Nucleus accumbens (tissue), 56 donors: Measurements from ENCODE around the gene BGLAP.

Experiments
- DNase-seq, 56 donors: peaks; one replicate each; lab custom pipeline; 2025; lab: John Stamatoyannopoulos, UW

Gene BGLAP

DNA sequence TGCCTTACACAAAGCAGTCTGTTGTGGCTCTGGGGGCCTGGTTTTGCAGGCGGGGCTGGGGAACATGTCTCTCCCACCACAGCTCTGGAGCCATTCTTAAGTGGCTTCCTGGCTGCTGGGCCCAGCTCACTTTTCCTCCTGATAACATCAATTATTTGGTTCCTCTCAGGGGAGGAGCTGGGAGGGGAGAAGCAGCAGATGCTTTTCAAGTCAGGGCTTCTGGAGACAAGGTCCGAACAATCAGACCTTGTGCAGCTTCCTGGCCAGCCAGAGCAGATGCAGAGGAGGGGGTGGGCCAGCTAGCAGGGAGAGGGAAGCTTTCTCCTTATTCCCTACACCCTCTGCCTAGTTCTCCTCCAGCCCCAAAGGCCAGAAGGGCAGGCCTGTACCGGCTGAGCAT is 9.5 kb downstream of the BGLAP start:
- DNase-seq: peak in 6 of 56 donors; percentile 23 to 43 (median 36)

DNA sequence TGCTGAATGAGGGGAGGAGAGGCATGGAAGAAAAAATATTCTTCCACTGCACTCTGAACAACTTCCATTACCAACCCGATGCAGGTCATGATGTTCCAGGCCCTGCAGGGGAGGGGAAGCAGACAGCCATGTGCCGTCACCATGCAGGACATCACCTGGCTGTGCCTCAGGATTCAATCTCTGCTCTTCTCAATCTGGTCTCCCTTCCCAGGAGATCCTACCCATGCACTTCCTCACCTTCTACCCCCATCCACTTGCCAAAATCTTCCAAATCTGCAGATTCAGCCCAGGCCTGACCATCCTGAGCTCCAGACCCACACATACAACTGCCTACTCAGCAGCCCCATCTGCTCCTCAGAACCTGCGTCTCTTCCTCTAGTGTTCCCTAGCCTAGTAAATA is 11.7 kb downstream of the BGLAP start:
- DNase-seq: no peak

DNA sequence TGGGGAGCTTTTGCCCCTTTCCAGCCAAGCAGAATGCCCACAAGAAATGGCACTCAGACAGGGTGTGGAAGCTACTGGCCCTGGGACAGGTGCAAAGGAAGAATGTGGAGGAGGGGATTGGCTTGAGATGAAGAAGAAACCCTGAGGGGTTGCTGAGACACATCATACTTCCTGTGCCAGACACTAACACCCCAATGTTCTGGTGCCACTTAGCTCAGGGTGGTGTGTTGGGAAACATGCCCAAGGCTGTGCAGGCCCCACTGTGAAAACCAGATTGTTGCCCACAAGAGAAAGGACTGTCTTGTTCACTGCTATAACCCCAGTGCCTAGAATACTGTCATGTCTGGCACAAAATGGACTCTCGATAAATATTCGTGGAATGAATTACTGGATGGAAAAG is 15.7 kb downstream of the BGLAP start:
- DNase-seq: peak in 1 of 56 donors; percentile 7

DNA sequence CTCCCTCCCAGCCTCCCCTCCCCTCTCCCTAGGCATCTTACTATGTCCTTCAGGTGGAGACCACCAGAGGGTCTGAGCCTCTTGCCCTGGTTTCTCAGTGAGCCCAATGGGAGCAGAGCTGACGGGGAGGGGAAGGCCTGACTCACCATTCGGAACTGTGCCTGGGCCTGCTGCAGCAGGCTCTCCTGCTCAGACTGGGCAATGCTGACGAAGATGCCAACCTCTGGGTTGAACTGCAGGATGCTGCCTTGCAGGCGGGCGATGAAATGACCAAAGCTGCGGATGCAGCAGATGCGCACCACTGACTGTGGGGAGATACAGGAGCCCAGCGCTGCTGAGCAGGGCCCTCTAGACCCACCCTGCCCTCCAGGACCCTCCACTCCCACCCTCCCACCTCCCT is 16.9 kb downstream of the BGLAP start:
- no peak for DNase-seq

DNA sequence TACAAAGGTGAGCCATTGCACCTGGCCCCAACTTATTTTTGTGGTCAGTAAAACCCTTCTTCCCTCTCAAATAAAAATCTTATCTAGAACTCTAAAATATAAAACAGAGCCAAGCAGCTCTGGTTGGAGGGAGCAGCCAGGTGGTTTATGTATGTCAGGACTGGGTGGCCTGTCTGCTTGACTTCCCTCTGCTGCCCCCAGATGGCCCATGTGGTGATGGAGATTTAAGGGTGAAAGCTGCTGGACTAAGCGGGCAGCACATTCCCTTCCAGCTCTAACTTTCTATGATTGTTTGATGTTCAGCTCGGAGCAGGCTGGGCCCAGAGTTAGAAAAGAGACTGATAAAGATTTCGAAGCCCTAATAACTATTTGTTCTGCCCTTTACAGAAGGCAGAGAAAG is 17.8 kb downstream of the BGLAP start:
- peak in 27 of 56 donors; percentile 19 to 71 (median 39) for DNase-seq

DNA sequence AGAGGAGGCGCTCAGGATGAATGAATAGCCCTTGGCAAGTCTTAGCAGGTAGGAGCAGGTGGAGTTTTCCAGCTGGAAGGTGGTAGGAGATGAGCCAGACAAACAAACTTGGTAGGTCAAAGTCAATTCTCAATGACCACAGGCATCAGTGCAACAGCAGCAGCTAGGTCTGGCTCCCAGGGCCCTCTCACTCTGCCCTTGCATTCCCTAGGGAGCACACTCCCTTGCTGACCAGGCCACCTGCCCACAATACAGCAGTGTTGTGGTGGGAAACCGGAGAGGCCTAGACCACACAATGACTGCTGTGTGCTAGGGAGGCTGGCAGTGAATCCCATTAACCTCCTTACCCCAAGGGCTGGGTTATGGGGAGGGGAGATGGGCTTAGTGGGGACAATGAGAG is 18.9 kb downstream of the BGLAP start:
- peak in 24 of 56 donors; percentile 30 to 74 (median 52) for DNase-seq

DNA sequence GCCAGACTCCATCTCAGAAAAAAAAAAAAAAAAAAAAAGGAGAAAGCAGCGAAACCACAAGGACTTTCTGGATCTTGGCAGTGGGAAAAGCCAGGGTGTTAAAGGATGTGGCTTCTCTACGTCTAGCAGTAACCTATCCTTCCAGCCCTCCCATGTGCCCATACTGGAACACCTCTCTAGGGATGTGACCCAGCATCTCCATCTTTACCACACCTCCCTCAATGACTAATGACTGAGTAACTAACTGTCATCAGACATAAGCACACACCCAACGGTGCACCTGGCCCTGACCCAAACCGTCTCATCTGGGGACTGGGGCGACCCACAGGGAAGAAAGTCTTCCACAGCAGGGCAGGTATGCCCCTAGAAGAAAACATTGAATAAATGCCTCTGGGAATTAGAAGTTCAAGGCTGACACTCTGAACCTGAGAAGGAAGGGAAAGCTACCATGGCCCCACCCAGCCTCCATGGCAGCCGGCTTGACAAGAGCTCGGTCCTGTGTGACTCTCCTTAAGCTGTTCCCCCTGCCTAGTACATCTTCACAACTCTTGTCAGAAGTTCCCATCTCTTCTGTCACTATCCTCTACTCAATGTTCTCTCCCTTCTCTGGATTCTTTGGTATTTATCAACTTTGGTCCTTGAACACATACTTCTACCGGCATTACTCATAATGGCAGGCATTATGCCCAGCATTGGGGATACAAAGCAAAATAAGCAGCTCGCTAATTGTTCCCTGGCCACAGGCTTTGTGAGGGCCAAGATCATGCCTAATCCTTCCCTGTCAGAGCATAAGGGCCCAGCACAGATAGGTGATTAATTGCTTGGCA is 20.7 kb downstream of the BGLAP start:
- no peak for DNase-seq

DNA sequence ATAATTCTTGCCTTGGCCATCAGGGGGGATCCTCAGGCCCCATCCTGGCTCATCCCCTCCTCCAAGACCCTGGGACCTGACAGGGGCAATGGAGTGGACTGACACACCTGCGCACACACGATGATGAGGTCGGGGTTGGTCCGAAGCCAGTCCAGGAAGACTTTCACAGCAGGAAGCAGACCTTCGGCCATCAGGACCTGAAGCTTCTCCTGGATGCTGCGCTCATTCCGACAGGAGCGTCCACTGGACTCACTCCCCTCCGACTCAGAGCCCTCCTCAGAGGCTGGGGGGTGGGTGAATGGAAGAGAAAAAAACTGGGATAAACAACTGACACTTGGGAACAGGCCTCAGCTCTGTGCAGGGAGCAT is 21.3 kb downstream of the BGLAP start:
- no peak for DNase-seq

DNA sequence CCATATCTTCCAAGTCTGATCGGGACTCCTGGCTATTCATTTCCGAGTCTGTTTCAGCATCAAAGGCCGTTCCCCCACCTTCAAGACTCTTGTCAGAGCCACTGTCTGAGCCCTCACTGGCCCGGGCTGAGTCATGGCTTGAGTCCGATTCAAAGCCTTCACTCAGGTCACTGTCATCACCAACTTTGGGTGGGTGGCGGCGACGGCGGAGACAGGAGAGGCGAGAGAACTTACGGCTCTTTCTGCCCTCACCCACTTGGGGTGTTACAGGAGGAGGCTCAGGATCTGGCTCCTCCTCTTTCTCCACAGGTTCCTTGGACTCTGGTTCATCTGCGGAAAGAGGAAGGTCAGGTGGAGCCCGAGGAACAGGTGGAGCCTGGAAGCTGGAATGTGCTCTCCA is 24.1 kb downstream of the BGLAP start:
- no peak for DNase-seq

DNA sequence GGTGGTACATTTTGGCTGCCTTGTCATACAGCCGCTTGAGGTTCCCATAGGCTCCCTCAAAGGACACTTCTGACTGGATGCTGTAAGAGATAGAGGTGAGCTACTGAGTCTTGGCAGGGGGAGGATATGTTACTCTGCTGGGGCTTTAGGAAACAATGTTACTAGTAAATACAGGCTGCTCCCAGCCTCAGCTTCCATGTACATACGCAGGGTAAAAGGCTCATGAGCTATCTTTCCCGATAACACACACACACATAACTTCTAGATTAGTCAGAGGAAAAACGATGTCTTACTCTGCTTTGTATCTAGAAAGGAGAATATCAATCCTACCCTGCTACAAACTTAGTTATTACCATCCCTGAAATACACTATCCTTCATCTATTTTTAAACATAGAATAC is 26.4 kb downstream of the BGLAP start:
- no peak for DNase-seq

DNA sequence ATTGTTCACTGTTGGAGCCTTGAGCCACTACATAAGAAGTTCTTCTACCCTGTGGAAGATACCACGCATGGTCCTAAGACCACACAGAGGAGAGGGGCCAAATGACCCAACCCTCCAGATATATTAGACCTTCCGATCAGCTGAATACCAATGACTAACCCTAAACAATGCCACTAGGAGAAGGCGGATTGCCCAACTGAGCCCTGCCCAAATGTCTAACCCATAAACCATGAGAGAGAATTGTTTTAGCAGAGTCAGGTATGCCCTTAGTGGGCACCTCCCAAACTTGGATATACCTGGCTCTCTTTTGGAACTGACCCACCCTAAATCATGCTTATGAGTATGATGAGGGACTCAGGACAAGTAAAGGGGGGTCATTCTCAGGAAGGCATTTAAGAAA is 28.3 kb downstream of the BGLAP start:
- no peak for DNase-seq

DNA sequence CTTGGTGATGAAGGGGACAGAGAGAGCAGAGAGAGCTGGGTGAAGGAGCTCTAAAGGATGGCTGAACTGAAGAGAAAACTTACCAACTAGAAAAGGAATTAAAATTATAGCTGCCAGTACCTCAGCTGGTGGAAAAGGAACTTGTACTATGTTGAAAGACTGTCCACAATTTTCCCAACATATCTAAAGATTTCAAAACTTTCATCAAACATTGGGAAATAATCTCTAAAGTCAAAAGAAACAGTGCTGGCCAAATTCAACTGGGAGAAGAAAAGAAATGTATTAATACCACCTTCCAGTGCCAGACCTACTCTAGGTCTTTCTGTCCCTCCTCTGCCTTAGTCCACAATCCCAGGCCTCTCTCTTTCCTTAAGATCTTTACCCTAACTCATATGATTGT is 34.5 kb downstream of the BGLAP start:
- DNase-seq: no peak

DNA sequence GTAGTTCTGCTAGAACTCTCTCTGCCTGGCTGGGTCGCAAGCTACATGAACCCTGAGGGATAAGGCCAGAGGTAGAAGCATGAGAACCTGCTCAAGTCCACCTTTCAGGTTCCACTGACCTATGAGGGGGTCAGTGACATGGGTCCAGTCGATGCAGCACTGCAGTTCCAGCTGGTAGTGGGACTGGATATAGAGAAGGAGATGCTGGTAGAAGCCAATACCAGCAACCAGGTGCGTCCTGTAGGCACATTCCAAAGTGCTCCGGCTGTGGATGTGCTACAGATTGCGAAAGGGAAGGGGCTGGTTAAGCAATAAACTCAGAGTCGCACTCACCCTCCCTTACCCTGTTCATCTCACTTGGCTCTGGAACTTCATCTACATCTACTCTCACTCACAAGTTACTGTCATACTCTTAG is 35.0 kb downstream of the BGLAP start:
- no peak for DNase-seq

DNA sequence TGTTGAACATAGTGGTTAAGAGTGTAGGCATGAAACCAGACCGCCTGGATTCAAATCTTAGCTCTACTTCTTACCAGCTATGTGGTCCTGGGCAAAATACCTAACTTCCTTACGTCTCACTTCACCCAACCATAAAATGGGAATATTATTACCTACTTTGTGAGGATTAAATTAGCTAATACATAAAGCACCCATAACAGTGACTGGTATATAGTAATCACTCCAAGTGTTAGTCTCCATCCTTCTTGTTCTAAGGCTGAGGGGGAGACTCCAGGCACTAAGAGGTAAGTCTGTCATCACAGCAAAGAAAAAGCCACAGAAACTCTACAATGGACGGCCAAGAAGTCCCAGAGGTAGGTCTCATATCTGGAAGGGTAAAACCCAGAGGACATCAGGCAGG is 37.9 kb downstream of the BGLAP start:
- no peak for DNase-seq

DNA sequence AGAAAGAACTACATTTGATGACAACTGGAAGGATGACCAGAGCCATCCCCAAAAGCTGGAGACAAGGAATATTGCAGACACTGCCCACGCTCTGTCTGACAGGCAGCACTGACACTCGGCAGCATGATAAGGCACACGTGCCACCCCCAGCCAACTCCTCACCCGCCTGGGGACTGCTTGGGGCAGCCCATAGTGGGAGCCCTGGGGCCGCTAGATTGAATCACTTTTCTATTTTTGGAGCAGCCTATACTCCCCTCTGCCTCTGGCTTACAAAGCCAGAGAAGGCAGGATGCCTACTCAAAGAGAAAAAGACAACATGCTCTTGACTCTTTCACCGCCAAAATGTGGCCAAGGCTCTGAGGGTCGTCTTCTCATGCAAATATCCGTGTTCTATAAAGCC is 39.3 kb downstream of the BGLAP start:
- DNase-seq: peak in 4 of 56 donors; percentile 4 to 40 (median 20)

DNA sequence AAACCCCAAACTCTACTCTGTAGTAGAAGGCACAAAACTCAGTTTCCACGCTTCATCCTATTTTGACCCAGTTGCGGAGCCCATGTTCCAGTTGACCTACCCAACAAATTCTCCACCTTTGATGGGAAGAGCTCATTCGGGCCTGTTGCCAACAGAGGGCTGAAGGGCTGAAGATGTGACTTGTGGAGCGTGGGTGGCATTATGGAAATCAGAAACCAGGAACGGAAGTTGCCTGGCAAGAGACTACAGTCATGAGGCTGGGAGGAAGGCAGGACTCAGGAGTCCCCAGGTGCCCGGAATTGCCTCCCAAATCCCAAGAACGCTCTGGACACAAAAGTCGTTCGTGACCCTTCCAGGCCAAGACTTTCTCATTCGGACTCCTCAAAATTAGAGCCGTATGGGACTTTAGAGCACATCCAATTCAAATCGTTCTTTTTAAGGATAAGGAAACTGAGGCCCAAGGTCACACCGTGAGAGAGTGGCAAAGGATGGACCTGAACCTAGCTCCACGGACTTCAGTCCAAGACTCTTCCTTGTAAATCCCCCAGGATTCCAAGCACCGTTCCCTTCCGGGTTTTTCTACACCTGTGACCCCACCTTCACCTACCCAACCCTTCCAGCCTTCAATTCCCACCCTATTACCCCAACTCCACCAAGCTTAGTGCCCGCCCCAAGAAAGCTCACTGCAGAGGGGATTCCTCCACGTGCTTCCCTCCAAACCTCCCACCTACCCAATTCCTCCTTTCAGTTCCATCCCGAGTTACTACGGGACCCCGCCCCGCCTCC is 39.9 kb downstream of the BGLAP start:
- peak in 11 of 56 donors; percentile 4 to 63 (median 15) for DNase-seq

DNA sequence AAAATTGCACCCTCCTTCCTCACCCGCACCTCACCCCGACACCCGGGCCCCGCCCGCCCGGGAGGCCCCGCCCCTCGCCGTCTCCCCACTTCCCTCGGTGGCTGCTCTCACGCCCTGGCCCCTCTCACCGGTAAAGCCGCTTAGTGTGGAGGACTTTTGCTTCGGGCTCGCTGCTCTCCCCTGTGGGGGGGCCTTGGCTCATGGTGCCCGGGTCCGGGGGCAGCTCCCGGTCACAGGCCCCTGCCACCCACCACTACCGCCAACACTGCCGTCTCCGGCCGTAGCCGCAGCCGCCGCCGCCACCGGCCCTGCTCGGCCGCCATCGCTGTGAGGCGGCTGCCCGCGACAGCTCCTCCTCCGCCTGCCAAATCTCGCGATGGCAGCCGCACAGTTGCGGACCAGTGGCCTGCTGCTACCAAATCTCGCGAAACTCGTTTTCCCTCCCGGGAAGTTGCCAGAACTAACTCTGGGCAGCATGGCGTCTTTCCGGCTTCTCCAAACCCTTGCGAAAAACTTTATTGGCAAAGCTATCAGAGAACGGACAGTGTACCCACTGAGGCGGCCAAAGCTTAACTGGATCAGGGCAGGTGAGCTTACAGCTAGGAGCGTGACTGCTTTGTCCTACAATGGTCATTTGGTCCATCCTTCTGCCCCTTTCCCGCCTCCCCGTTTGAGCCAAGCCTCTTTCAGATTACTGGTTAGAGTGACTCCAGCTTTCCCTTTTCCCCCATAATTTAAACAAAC is 40.7 kb downstream of the BGLAP start, which contains the start of gene SMG5:
Gene SMG5, minus strand, starts transcription at position 347 of the 744 bp plus-strand sequence. Its CDS starts 145 bp downstream, at position 202.
- DNase-seq: peak; percentile 70 to 97 (median 90)

DNA sequence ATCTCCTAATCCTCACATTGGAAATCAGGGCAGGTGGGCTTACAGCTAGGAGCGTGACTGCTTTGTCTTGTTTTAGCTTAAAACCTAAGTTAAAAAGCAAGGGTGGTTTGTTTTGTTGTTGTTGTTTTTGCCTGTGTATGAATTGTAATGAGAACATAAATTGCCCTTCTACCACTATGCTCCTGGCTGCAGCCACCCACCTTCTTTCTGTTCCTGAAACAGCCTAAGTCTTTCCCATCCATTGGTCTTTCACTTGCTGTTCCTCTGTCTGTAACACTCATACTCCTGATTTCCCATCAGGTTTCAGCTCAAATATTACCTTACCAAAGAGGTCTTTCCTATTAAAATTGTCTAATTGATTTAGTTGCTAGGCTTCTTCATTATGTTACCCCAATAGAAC is 41.5 kb downstream of the BGLAP start:
- DNase-seq: no peak

DNA sequence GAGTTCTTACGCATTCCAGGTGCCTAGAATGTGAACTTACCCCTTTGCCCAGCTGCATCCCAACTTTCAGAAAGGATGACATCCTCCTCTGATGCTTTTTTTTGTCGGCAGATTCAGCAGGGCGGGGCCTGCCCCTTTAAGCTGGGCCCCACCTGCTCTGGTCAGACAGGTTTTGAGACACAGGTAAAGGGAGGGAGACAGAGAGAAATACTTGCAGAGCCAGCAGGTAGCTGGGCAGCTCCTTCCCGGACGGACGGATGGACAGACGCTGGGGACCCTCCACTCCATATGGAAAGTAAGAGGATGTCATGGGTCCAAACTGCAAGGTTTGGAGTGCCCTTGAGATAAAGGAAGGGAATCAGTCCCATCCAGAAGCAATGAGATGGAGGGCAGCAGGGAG is 42.1 kb downstream of the BGLAP start, which contains the start of gene TMEM79:
Gene TMEM79, plus strand, starts transcription at position 214 of the 400 bp plus-strand sequence. CDS start 902 bp downstream, outside the sequence.
- no peak for DNase-seq

DNA sequence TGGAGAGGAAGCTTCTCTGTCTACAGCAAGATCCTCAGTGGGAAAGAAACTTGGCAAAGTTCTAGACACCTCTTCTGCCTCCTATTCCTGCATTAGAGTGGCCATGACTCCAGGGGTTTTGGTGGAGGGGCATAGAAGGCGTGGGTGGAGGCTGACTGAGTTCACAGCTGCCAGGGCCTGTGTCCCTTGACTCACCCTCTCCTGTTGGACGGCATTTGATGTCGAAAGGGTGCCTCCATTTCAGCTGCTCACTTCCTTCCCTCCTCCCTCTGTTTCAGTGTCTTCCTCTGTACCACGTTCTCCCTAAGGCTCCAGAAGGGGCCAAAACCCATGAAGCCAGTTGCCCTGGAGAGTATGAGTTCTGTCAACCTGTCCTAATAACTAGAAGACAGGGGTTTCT is 42.8 kb downstream of the BGLAP start:
- DNase-seq: no peak

DNA sequence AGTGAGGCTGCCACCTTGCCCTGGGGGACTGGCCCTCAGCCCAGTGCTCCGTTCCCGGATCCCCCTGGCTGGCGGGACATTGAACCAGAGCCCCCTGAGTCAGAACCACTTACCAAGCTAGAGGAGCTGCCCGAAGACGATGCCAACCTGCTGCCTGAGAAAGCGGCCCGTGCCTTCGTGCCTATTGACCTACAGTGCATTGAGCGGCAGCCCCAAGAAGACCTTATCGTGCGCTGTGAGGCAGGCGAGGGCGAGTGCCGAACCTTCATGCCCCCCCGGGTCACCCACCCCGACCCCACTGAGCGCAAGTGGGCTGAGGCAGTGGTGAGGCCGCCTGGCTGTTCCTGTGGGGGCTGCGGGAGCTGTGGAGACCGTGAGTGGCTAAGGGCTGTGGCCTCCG is 43.5 kb downstream of the BGLAP start:
- DNase-seq: no peak
